ENCODE measurements around the gene GPC6. TPM values are rescaled to one million over a fixed set of nuclear protein-coding genes. Genes with fewer than 3 reads are reported as not detected.

Gene GPC6
- total RNA-seq, 1 donor from 2014 or later, result 13.8 TPM

- no peaks in the 10 kb centered on the region for H3K4me1 ChIP-seq
- no peaks in the 10 kb centered on the region for H3K9me3 ChIP-seq
- intact Hi-C loops (cut with DNase I), result no loop called here
- H3K27me3 ChIP-seq, result no peaks in the 10 kb centered on the region
- no peak overlapping the region for H3K4me3 ChIP-seq
- TF ChIP-seq POLR2AphosphoS5 (IDR thresholded peaks at IDR 0.05; ENCODE audit: insufficient read depth in 1 of 2, low read depth in 1 of 2) (no peak), POLR2A (IDR thresholded peaks at IDR 0.05) (no peak)
- TF ChIP-seq, protein P1, sequence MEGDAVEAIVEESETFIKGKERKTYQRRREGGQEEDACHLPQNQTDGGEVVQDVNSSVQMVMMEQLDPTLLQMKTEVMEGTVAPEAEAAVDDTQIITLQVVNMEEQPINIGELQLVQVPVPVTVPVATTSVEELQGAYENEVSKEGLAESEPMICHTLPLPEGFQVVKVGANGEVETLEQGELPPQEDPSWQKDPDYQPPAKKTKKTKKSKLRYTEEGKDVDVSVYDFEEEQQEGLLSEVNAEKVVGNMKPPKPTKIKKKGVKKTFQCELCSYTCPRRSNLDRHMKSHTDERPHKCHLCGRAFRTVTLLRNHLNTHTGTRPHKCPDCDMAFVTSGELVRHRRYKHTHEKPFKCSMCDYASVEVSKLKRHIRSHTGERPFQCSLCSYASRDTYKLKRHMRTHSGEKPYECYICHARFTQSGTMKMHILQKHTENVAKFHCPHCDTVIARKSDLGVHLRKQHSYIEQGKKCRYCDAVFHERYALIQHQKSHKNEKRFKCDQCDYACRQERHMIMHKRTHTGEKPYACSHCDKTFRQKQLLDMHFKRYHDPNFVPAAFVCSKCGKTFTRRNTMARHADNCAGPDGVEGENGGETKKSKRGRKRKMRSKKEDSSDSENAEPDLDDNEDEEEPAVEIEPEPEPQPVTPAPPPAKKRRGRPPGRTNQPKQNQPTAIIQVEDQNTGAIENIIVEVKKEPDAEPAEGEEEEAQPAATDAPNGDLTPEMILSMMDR (IDR thresholded peaks at IDR 0.05), result no peak
- no peak for DNase-seq (ENCODE audit: extremely low spot score in 2 of 2)
- H3K27ac ChIP-seq, result no peak overlapping the region
- no peaks in the 10 kb centered on the region for H3K36me3 ChIP-seq
Measured at GRCh38 chr13:93343097-93343496, 116.5 kb downstream of the GPC6 start.

DNA sequence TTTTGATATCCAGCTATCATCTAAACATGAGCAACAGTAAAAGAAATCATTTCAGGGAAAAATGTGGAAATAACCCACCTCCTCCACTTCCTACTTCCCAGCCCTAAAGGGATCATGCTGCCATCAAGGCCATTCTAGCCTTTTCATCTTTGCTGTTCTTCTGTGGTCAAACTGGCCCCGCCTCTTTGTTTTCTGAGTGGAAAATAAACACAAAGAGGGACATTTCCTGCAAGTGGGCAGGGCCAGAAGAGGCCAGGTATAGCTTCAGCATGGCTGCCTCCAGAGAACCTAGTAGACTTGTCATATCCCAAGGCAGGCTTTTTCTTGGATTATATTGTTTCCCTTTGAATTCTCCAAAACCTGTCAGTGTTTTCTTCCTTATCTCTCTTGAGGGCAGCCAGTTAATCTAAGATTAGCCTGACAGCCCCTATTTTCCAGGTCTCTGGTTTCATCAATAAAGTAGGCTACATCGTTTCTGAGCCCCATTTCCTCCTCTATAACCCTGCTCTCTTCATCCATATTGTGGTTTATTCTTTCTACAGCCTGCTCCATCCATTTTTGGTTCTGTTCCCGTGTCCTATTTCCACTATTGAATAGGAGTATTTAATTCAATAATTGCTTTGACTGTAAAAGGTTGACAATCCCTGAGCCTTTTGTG is 117.6 kb downstream of the GPC6 start:
- H3K4me3 ChIP-seq, result no peak overlapping the region
- no peak for TF ChIP-seq POLR2AphosphoS5 (IDR thresholded peaks at IDR 0.05; ENCODE audit: insufficient read depth in 1 of 2, low read depth in 1 of 2)
- no peak for TF ChIP-seq POLR2A (IDR thresholded peaks at IDR 0.05)
- TF ChIP-seq, protein P1 (IDR thresholded peaks at IDR 0.05), result no peak
- no peak for DNase-seq (ENCODE audit: extremely low spot score in 2 of 2)
- intact Hi-C loops (cut with DNase I), result no loop called here
- no peaks in the 10 kb centered on the region for H3K36me3 ChIP-seq
- H3K27me3 ChIP-seq, result no peaks in the 10 kb centered on the region
- no peaks in the 10 kb centered on the region for H3K9me3 ChIP-seq
- H3K27ac ChIP-seq, result no peak overlapping the region
- no peaks in the 10 kb centered on the region for H3K4me1 ChIP-seq

DNA sequence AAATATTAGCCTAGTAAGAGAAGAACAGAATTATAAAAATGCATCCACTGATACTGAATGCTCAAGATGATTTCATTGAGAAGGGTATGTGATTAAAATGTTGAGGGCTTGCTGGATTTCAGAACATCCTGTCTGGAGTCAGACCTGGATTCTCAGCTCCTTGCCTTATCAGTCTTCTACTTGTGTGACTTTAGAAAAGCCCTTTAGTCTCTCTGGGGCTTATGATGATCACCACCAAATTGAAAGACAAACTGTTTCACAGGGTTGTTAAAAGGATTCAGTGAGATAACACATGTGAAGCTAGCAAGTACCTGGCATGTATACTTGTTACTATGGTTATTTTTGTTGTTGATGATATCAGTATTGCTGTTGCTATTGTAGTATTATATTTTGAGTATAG is 118.4 kb downstream of the GPC6 start:
- intact Hi-C loops (cut with DNase I), result no loop called here
- Histone ChIP-seq H3K36me3 (no peaks in the 10 kb centered on the region), H3K27ac (no peak overlapping the region), H3K4me1 (no peaks in the 10 kb centered on the region), H3K4me3 (no peak overlapping the region), H3K9me3 (no peaks in the 10 kb centered on the region), H3K27me3 (no peaks in the 10 kb centered on the region)
- DNase-seq (ENCODE audit: extremely low spot score in 2 of 2), result no peak
- TF ChIP-seq POLR2A (IDR thresholded peaks at IDR 0.05) (no peak), POLR2AphosphoS5 (IDR thresholded peaks at IDR 0.05; ENCODE audit: insufficient read depth in 1 of 2, low read depth in 1 of 2) (no peak)
- TF ChIP-seq, protein P1 (IDR thresholded peaks at IDR 0.05), result no peak

GRCh38 chr13:93345770-93346169 is 119.2 kb downstream of the GPC6 start:
- TF ChIP-seq POLR2AphosphoS5 (IDR thresholded peaks at IDR 0.05; ENCODE audit: insufficient read depth in 1 of 2, low read depth in 1 of 2) (no peak), POLR2A (IDR thresholded peaks at IDR 0.05) (no peak)
- TF ChIP-seq, protein P1 (IDR thresholded peaks at IDR 0.05), result no peak
- Histone ChIP-seq H3K9me3 (no peaks in the 10 kb centered on the region), H3K27ac (no peak overlapping the region), H3K4me3 (no peak overlapping the region), H3K27me3 (no peaks in the 10 kb centered on the region), H3K36me3 (no peaks in the 10 kb centered on the region), H3K4me1 (no peaks in the 10 kb centered on the region)
- intact Hi-C loops (cut with DNase I), result no loop called here
- no peak for DNase-seq (ENCODE audit: extremely low spot score in 2 of 2)

DNA sequence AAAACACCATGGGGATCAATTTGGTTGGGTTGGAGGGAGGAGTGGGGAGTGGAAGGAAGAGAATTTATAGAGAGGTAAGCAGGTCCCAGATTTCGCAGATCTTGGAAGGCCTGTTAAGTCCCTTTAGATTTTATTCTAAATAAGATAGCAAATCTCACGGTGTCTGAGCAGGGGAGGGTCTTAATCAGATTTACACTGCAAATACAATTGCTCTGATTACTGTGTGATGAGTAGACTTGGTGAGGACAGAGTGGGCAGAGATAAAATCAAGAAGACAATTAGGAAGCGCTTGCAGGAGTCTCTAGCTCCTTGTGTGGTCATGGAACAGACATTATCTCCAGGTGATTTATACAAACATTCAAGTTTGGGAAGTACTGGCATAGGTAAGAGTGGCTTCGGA is 126.0 kb downstream of the GPC6 start:
- Histone ChIP-seq H3K36me3 (no peaks in the 10 kb centered on the region), H3K4me3 (no peak overlapping the region), H3K27me3 (no peaks in the 10 kb centered on the region), H3K27ac (no peak overlapping the region), H3K4me1 (no peaks in the 10 kb centered on the region), H3K9me3 (no peaks in the 10 kb centered on the region)
- intact Hi-C loops (cut with DNase I), result no loop called here
- TF ChIP-seq, protein P1 (IDR thresholded peaks at IDR 0.05), result no peak
- TF ChIP-seq POLR2AphosphoS5 (IDR thresholded peaks at IDR 0.05; ENCODE audit: insufficient read depth in 1 of 2, low read depth in 1 of 2), result no peak
- no peak for TF ChIP-seq POLR2A (IDR thresholded peaks at IDR 0.05)
- DNase-seq (ENCODE audit: extremely low spot score in 2 of 2), result no peak

Data from vagina (tissue), 2 donors.